Small intestine (tissue), 7 donors: ENCODE results near the gene PDGFC. TPM values are rescaled to one million over a fixed set of nuclear protein-coding genes. Genes with fewer than 3 reads are reported as not detected.
"Not testable (repeated sequence)": the region's sequence is repeated elsewhere in the genome, so short reads cannot be mapped to it uniquely, and the experiment has no call there.

Source experiments
- DNase-seq, 2 donors: peaks; one replicate each; pipeline versions ENCODE4 v3.0.0 to v3.0.0-alpha.2; 2013
- FAIRE-seq: peaks from 2 replicates; lab custom pipeline; 2012; peaks lifted over from hg19 to GRCh38; lab: Jason Lieb, UNC
- H3K27ac ChIP-seq, 3 donors: one replicate each; pipeline ENCODE4 v1.5.1; 2013; ENCODE audit warnings: low read length in 2 of 3, mild to moderate bottlenecking in 2 of 3, control low read depth in 1 of 3, inconsistent platforms in 1 of 3, low read depth in 1 of 3, moderate library complexity in 1 of 3
- H3K27me3 ChIP-seq, 3 donors: one replicate each; pipeline ENCODE4 v1.6.1; 2013; ENCODE audit warnings: low read length in 3 of 3, inconsistent platforms in 1 of 3; ENCODE audit not compliant: control insufficient read depth in 3 of 3, insufficient read depth in 3 of 3
- H3K36me3 ChIP-seq, 3 donors: one replicate each; pipeline ENCODE4 v1.6.1; 2013; ENCODE audit warnings: low read length in 3 of 3, inconsistent platforms in 1 of 3, low read depth in 1 of 3, mild to moderate bottlenecking in 1 of 3, moderate library complexity in 1 of 3; ENCODE audit not compliant: control insufficient read depth in 3 of 3, insufficient read depth in 2 of 3
- H3K4me1 ChIP-seq, 3 donors: one replicate each; pipeline ENCODE4 v1.6.1; 2013; ENCODE audit warnings: low read length in 2 of 3, inconsistent platforms in 1 of 3, low read depth in 1 of 3, mild to moderate bottlenecking in 1 of 3, moderate library complexity in 1 of 3; ENCODE audit not compliant: control insufficient read depth in 3 of 3, insufficient read depth in 2 of 3
- H3K4me3 ChIP-seq, 3 donors: one replicate each; pipeline ENCODE4 v1.5.1; 2013; ENCODE audit warnings: low read length in 3 of 3, control low read depth in 1 of 3, inconsistent platforms in 1 of 3, low read depth in 1 of 3, mild to moderate bottlenecking in 1 of 3, moderate library complexity in 1 of 3
- H3K9me3 ChIP-seq, 2 donors: one replicate each; pipeline ENCODE4 v1.6.1; 2013; ENCODE audit warnings: low read depth in 1 of 2, low read length in 1 of 2; ENCODE audit not compliant: control insufficient read depth in 2 of 2, insufficient read depth in 1 of 2
- WGBS, 3 donors: extraction: QIAGEN DNeasy Blood & Tissue Kit; methylation state at CpG; one replicate each; pipeline ENCODE4 v1.1.7; 2013; 5-methylcytosine and 5-hydroxymethylcytosine counted together
- polyA plus RNA-seq, 4 donors: library from polyadenylated mRNA; stranded (reverse) in 3 of 4; unstranded in 1 of 4; fragments of 200-250 nt in 3 of 4; fragments of 120-200 nt in 1 of 4; gene quantifications; one replicate each; pipeline versions ENCODE4 v1.2.1 to v1.2.3, GENCODE V29; 2013
- donor health status: healthy with polysubstance abuse.
- donor health status: control.
- donor health status: control.
- donor health status: Bipolar disorder and iron deficiency.
- donor health status: healthy.

PDGFC gene
- polyA plus RNA-seq, 4 donors = 2.4 to 22.2 (median 3.2) TPM

GRCh38 chr4:156945532-156945931 lies 26.1 kb downstream of the PDGFC start:
- WGBS, 3 donors = 62 to 88% (median 78%) methylated on average over 3 of the region's 3 CpGs
- H3K27me3 ChIP-seq = no peaks in the 10 kb centered on the region
- peak overlapping the region in 1 of 3 donors; percentile 4 for H3K27ac ChIP-seq
- no peak for DNase-seq
- H3K9me3 ChIP-seq = no peaks in the 10 kb centered on the region
- no peaks in the 10 kb centered on the region for H3K4me1 ChIP-seq
- no peaks in the 10 kb centered on the region for H3K36me3 ChIP-seq
- no peak for FAIRE-seq
- H3K4me3 ChIP-seq = no peak overlapping the region

DNA sequence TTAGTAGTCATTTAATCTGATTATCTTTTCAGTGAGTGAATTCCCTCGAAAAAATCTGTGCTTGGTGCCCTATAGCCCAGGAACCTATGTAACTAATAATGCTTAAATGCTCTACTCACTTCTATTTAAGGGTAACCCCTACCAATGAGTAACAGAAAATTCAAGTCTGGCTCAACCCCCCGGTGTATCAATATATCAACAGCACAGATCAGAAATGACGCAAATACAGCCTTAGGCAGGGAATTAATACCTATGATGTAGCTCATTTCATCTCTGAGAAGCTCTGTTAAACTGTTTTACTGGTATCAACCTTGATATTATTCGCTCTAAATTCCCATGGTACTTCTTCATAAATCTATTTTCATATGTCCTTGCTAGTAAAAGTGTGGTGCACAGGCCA lies 28.6 kb downstream of the PDGFC start:
- no peaks in the 10 kb centered on the region for H3K36me3 ChIP-seq
- H3K4me1 ChIP-seq = no peaks in the 10 kb centered on the region
- WGBS, 3 donors = 86% methylated on average over 4 of the region's 4 CpGs
- H3K9me3 ChIP-seq = no peaks in the 10 kb centered on the region
- no peak overlapping the region for H3K4me3 ChIP-seq
- no peak for DNase-seq
- FAIRE-seq = no peak
- no peaks in the 10 kb centered on the region for H3K27me3 ChIP-seq
- no peak overlapping the region for H3K27ac ChIP-seq

GRCh38 chr4:156941940-156942548 lies 29.6 kb downstream of the PDGFC start:
- Histone ChIP-seq H3K4me3 (no peak overlapping the region), H3K27ac (peak overlapping the region in 1 of 3 donors; percentile 21), H3K9me3 (peaks cover 0 to 2% of the 10 kb centered on the region in 2 donors), H3K36me3 (no peaks in the 10 kb centered on the region), H3K27me3 (no peaks in the 10 kb centered on the region), H3K4me1 (no peaks in the 10 kb centered on the region)
- FAIRE-seq (no peak), DNase-seq (peak in 1 of 2 donors; percentile 64)
- WGBS, 3 donors = 33 to 65% (median 53%) methylated on average over 7 of the region's 7 CpGs

- H3K27ac ChIP-seq = no peak overlapping the region
These were observed 31.8 kb downstream of the PDGFC start for GRCh38 chr4:156939801-156940200.

GRCh38 chr4:156939139-156939538 lies 32.5 kb downstream of the PDGFC start:
- DNase-seq (no peak), FAIRE-seq (no peak)
- no peak overlapping the region for H3K27ac ChIP-seq
- 85 to 90% (median 89%) methylated on average over 3 of the region's 3 CpGs for WGBS, 3 donors
- no peaks in the 10 kb centered on the region for H3K4me1 ChIP-seq
- H3K36me3 ChIP-seq = no peaks in the 10 kb centered on the region
- no peaks in the 10 kb centered on the region for H3K27me3 ChIP-seq
- no peak overlapping the region for H3K4me3 ChIP-seq
- H3K9me3 ChIP-seq = peaks cover 0 to 4% of the 10 kb centered on the region in 2 donors

More at GRCh38 chr4:156939801-156940200, 31.8 kb downstream of the PDGFC start:
- FAIRE-seq = no peak
- Histone ChIP-seq H3K4me1 (no peaks in the 10 kb centered on the region), H3K36me3 (no peaks in the 10 kb centered on the region), H3K27me3 (no peaks in the 10 kb centered on the region), H3K4me3 (no peak overlapping the region), H3K9me3 (peaks cover 0 to 2% of the 10 kb centered on the region in 2 donors)
- DNase-seq = no peak
- WGBS, 3 donors = 73 to 78% (median 76%) methylated on average over 2 of the region's 2 CpGs

GRCh38 chr4:156934259-156934635 lies 37.4 kb downstream of the PDGFC start:
- Histone ChIP-seq H3K27me3 (no peaks in the 10 kb centered on the region), H3K4me1 (no peaks in the 10 kb centered on the region), H3K4me3 (no peak overlapping the region), H3K27ac (peak overlapping the region in 1 of 3 donors; percentile 38), H3K36me3 (no peaks in the 10 kb centered on the region), H3K9me3 (peaks cover 0 to 16% of the 10 kb centered on the region in 2 donors)
- 88 to 92% (median 91%) methylated on average over 2 of the region's 2 CpGs for WGBS, 3 donors
- DNase-seq (no peak), FAIRE-seq (no peak)

DNA sequence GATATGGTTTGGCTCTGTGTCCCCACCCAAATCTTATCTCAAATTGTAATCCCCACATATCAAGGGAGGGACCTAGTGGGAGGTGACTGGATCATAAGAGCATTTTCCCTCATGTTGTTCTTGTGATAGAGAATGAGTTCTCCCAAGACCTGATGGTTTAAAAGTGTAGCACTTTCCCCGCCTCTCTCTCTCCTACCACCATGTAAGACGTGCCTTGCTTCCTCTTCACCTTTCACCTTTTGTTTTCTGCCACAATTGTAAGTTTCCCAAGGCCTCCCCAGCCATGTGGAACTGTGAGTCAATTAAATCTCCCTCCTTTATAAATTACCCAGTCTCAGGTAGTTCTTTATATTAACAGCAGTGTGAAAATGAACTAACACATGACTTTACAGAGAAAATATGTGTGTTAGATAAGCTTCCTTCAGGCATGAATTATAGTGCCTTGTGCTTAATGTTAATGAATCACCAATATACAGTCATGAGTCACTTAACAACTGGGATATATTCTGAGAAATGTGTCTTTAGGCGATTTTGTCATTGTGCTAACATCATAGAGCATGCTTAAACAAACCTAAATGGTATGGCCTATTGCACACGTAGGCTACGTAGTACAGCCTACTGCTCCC lies 37.9 kb downstream of the PDGFC start:
- Histone ChIP-seq H3K36me3 (no peaks in the 10 kb centered on the region), H3K4me3 (no peak overlapping the region), H3K27me3 (no peaks in the 10 kb centered on the region), H3K27ac (peak overlapping the region in 1 of 3 donors; percentile 38), H3K4me1 (no peaks in the 10 kb centered on the region), H3K9me3 (peaks cover 0 to 16% of the 10 kb centered on the region in 2 donors)
- FAIRE-seq = no peak
- WGBS, 3 donors = 76 to 83% (median 80%) methylated on average over 5 of the region's 5 CpGs
- peak in 1 of 2 donors; percentile 49 for DNase-seq

DNA sequence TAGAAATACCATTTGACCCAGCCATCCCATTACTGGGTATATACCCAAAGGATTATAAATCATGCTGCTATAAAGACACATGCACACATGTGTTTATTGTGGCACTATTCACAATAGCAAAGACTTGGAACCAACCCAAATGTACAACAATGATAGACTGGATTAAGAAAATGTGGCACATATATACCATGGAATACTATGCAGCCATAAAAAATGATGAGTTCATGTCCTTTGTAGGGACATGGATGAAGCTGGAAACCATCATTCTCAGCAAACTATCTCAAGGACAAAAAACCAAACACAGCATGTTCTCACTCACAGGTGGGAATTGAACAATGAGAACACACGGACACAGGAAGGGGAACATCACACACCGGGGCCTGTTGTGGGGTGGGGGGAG lies 39.2 kb downstream of the PDGFC start:
- H3K4me1 ChIP-seq = not testable (repeated sequence)

More for the DNA sequence above, 39.2 kb downstream of the PDGFC start:
- not testable (repeated sequence) for H3K27ac ChIP-seq, H3K27me3 ChIP-seq, FAIRE-seq, H3K4me3 ChIP-seq, H3K36me3 ChIP-seq, DNase-seq
- 74 to 100% (median 92%) methylated on average over 1 to 2 of the region's 2 CpGs for WGBS, 3 donors
- peaks cover 0 to 19% of the 10 kb centered on the region in 2 donors for H3K9me3 ChIP-seq
